ENCODE results near the gene PTPN6. TPM values are rescaled to one million over a fixed set of nuclear protein-coding genes. Genes with fewer than 3 reads are reported as not detected.
"Not testable (repeated sequence)": the region's sequence is repeated elsewhere in the genome, so short reads cannot be mapped to it uniquely, and the experiment has no call there.

The PTPN6 gene
- total RNA-seq, 1 donor from 2014 or later, result 0.65 TPM

DNA sequence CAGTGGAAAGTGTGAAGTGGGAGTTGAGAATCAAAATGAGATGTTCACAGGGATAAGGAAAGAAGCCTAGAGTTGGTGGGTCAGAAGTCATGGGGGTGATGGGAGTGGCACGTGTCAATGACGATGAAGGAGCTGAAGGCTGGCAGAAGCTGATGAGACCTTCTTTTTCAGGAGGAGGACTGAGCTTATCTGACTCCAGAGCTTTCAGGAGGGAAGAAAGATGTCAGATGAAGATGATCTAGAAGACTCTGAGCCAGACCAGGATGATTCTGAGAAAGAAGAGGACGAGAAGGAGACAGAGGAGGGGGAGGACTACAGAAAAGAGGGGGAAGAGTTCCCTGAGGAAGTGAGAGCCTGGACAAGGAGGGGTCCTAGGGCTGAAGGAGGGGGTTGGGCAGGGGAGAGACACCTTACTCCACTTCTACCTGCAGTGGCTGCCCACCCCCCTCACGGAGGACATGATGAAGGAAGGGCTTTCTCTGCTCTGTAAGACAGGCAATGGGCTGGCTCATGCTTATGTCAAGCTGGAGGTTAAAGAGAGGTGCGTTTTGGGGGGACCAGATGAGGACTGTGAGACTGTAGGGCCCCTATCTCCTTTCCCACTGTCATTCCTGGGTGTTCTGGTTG, 45.6 kb upstream of the PTPN6 start:
- no peaks in the 10 kb centered on the region for H3K9me3 Mint-ChIP-seq (ENCODE audit: low read depth)
- DNase-seq (ENCODE audit: low spot score), result no peak
- H3K27ac Mint-ChIP-seq (ENCODE audit: unreplicated experiment), result no peak overlapping the region
- H3K4me3 Mint-ChIP-seq (ENCODE audit: unreplicated experiment), result no peak overlapping the region
- no peaks in the 10 kb centered on the region for H3K4me1 Mint-ChIP-seq (ENCODE audit: low read depth)
- TF ChIP-seq, protein P1, sequence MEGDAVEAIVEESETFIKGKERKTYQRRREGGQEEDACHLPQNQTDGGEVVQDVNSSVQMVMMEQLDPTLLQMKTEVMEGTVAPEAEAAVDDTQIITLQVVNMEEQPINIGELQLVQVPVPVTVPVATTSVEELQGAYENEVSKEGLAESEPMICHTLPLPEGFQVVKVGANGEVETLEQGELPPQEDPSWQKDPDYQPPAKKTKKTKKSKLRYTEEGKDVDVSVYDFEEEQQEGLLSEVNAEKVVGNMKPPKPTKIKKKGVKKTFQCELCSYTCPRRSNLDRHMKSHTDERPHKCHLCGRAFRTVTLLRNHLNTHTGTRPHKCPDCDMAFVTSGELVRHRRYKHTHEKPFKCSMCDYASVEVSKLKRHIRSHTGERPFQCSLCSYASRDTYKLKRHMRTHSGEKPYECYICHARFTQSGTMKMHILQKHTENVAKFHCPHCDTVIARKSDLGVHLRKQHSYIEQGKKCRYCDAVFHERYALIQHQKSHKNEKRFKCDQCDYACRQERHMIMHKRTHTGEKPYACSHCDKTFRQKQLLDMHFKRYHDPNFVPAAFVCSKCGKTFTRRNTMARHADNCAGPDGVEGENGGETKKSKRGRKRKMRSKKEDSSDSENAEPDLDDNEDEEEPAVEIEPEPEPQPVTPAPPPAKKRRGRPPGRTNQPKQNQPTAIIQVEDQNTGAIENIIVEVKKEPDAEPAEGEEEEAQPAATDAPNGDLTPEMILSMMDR (IDR thresholded peaks at IDR 0.05), result no peak
- H3K36me3 Mint-ChIP-seq (ENCODE audit: low read depth), result no peaks in the 10 kb centered on the region
- H3K27me3 Mint-ChIP-seq (ENCODE audit: low read depth), result no peaks in the 10 kb centered on the region

DNA sequence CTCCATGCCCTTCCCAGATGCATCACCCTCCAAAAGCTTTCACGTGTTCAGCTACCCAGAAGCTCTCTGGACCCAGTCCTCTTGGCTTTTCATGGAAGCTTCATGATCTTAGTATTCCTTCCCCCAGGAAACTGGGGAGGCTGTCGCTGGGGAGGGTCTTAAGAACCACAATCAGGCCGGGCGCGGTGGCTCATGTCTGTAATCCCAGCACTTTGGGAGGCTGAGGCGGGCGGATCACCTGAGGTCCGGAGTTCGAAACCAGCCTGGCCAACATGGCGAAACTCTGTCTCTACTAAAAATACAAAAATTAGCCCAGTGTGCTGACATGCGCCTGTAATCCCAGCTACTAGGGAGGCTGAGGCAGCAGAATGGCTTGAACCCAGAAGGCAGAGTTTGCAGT, 43.0 kb upstream of the PTPN6 start:
- DNase-seq (ENCODE audit: low spot score), result peak; percentile 59
- H3K27ac Mint-ChIP-seq (ENCODE audit: unreplicated experiment); H3K36me3 Mint-ChIP-seq (ENCODE audit: low read depth); H3K4me3 Mint-ChIP-seq (ENCODE audit: unreplicated experiment); H3K9me3 Mint-ChIP-seq (ENCODE audit: low read depth); H3K27me3 Mint-ChIP-seq (ENCODE audit: low read depth); H3K4me1 Mint-ChIP-seq (ENCODE audit: low read depth): not testable (repeated sequence)

DNA sequence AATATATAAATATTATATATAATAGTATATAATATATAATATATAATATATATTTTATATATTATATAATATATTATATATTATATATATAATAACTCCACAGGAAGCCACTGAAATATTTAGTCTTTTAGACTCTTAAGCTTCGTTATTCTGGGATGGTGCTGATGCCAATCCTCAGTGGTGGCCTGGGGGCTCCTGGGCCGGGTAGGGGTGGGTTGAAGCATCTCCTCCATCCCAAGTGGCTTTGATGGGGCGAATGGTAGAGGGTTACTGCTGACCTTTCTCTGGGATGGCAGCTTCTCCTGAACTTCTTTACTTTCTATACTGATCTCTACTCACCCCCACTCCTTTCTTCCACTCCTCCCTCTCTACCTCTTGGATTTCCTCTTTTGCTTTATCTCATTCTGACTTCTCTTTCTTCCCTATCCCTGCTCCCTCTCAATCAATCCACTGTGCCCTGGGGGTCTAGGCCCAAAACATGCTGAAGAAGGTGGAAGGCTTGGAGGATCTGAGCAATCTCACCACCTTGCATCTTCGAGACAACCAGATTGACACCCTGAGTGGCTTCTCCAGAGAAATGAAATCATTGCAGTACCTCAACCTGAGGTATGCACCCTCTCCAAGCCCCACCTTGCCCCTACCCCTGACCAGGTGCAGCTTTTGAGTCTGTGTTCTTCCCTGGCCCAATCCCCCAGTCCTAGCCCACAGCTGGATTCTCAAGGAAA, 41.6 kb upstream of the PTPN6 start:
- peak; percentile 17 for DNase-seq (ENCODE audit: low spot score)
- H3K27ac Mint-ChIP-seq (ENCODE audit: unreplicated experiment), result no peak overlapping the region
- H3K4me3 Mint-ChIP-seq (ENCODE audit: unreplicated experiment), result no peak overlapping the region
- H3K36me3 Mint-ChIP-seq (ENCODE audit: low read depth), result no peaks in the 10 kb centered on the region
- TF ChIP-seq, protein P1 (IDR thresholded peaks at IDR 0.05), result no peak
- no peaks in the 10 kb centered on the region for H3K27me3 Mint-ChIP-seq (ENCODE audit: low read depth)
- H3K9me3 Mint-ChIP-seq (ENCODE audit: low read depth), result no peaks in the 10 kb centered on the region
- H3K4me1 Mint-ChIP-seq (ENCODE audit: low read depth), result peaks cover 11% of the 10 kb centered on the region

DNA sequence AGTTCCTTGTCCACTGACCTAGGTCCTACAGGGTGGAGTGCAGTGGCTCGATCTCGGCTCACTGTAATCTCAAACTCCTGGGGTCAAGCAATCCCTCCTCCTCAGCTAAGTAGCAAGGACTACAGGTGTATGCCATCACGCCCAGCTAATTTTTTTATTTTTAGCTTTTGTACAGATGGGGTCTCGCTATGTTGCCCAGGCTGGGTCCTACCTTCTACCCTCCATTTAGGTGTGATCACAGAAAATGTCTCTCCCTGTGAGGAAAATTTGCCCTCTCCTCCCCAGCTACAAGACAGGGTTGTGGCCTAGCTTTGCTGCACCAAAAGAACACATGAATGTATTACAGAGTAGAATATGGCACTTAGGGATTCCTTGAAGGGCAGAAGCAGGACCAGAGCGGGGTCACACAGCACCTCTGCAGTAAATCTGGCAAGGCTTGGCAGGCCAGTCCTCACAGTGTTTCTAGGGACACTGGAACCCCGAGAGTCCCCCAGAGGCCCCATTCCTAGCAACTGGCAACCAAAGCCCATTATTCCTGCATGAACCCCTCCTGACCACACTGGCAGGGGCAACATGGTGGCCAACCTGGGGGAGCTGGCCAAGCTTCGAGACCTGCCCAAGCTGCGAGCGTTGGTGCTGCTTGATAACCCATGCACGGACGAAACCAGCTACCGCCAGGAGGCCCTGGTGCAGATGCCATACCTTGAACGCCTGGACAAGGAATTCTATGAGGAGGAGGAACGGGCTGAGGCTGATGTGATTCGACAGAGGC, 38.8 kb upstream of the PTPN6 start:
- Mint-ChIP-seq H3K4me3 (ENCODE audit: unreplicated experiment) (no peak overlapping the region), H3K27ac (ENCODE audit: unreplicated experiment) (no peak overlapping the region), H3K9me3 (ENCODE audit: low read depth) (no peaks in the 10 kb centered on the region), H3K27me3 (ENCODE audit: low read depth) (no peaks in the 10 kb centered on the region), H3K36me3 (ENCODE audit: low read depth) (peaks cover 5% of the 10 kb centered on the region), H3K4me1 (ENCODE audit: low read depth) (peaks cover 31% of the 10 kb centered on the region)
- TF ChIP-seq, protein P1 (IDR thresholded peaks at IDR 0.05), result no peak
- DNase-seq (ENCODE audit: low spot score), result peak; percentile 18

DNA sequence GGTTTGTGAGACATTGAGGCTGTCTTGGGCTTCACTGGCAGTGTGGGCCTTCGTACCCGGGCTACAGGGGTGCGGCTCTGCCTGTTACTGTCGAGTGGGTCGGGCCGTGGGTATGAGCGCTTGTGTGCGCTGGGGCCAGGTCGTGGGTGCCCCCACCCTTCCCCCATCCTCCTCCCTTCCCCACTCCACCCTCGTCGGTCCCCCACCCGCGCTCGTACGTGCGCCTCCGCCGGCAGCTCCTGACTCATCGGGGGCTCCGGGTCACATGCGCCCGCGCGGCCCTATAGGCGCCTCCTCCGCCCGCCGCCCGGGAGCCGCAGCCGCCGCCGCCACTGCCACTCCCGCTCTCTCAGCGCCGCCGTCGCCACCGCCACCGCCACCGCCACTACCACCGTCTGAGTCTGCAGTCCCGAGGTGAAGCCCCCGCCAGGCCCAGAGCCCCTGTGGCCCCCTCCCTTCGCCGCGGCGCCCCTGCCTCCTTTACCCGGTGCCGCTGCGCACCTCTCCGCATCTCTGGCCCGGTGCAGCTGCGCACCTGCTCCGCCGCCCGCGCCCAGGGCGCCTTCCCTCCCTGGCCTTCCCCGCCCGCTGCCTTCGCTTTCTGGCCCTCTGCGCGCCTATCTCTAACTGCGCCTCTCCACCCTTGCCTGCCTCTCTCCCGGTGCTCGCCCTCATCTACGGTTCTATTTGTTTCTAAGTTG, 36.8 kb upstream of the PTPN6 start, which contains the start of gene ENO2:
Gene ENO2 (plus strand): TSS at position 335 of the 701 bp plus-strand sequence. CDS start 1,253 bp downstream, outside the sequence.
- H3K9me3 Mint-ChIP-seq (ENCODE audit: low read depth), result no peaks in the 10 kb centered on the region
- DNase-seq (ENCODE audit: low spot score), result peak; percentile 90
- peaks cover 31% of the 10 kb centered on the region for H3K4me1 Mint-ChIP-seq (ENCODE audit: low read depth)
- H3K27ac Mint-ChIP-seq (ENCODE audit: unreplicated experiment), result peak within 1 kb of the TSS; percentile 65
- TF ChIP-seq, protein P1 (IDR thresholded peaks at IDR 0.05), result no peak
- H3K36me3 Mint-ChIP-seq (ENCODE audit: low read depth), result peaks cover 5% of the 10 kb centered on the region
- peak within 1 kb of the TSS; percentile 84 for H3K4me3 Mint-ChIP-seq (ENCODE audit: unreplicated experiment)
- no peaks in the 10 kb centered on the region for H3K27me3 Mint-ChIP-seq (ENCODE audit: low read depth)
